ENCODE results near the gene CRKL. TPM values are rescaled to one million over a fixed set of nuclear protein-coding genes. Genes with fewer than 3 reads are reported as not detected.

Gene CRKL
- total RNA-seq, 1 experiment from 2014 or later = 45.8 TPM

- TF ChIP-seq EZH2 (IDR thresholded peaks at IDR 0.05; ENCODE audit: low read depth) = no peak
- no peak for TF ChIP-seq CTCF (conservative IDR thresholded peaks at IDR 0.05)
- intact Hi-C loops (cut with micrococcal nuclease; ENCODE audit: unreplicated experiment) = no loop called here
- BruUV-seq (replicated peaks) = no TSS peak
- H3K27ac ChIP-seq = no peak overlapping the region
- ChIA-PET POLR2A (ENCODE audit: unreplicated experiment) (no interaction called here), CTCF (interaction anchor here (0.6 kb wide), 1 partner anchor 164 kb away, joined by 4 read pairs; no protein-coding TSS in a partner anchor)
- H4K20me1 ChIP-seq (ENCODE audit: insufficient read depth) = no peaks in the 10 kb centered on the region
- H3K36me3 ChIP-seq (ENCODE audit: low read depth) = no peaks in the 10 kb centered on the region
- no peaks in the 10 kb centered on the region for H3K27me3 ChIP-seq (ENCODE audit: insufficient read depth, low read depth)
- H2AFZ ChIP-seq = no peak overlapping the region
- H3K4me2 ChIP-seq = no peak overlapping the region
- DNase-seq = no peak
- no peaks in the 10 kb centered on the region for H3K9me2 ChIP-seq (ENCODE audit: insufficient read depth)
- H3K9me3 ChIP-seq (ENCODE audit: insufficient read depth, low read depth) = no peaks in the 10 kb centered on the region
- H3K79me2 ChIP-seq (ENCODE audit: low read depth) = peaks cover 5% of the 10 kb centered on the region
- no peaks in the 10 kb centered on the region for H3K4me1 ChIP-seq (replicated peaks; ENCODE audit: insufficient read depth)
- no peaks in the 10 kb centered on the region for H3F3A ChIP-seq (ENCODE audit: insufficient read depth, low read depth)
- H3K4me3 ChIP-seq = no peak overlapping the region
These were observed 78.3 kb downstream of the CRKL start for GRCh38 chr22:20995329-20996030.

- Histone ChIP-seq H3K27ac (no peak overlapping the region), H4K20me1 (ENCODE audit: insufficient read depth) (no peaks in the 10 kb centered on the region), H3K4me2 (no peak overlapping the region), H3K4me3 (no peak overlapping the region), H3K9me3 (ENCODE audit: insufficient read depth, low read depth) (no peaks in the 10 kb centered on the region), H3F3A (ENCODE audit: insufficient read depth, low read depth) (no peaks in the 10 kb centered on the region), H3K9me2 (ENCODE audit: insufficient read depth) (no peaks in the 10 kb centered on the region), H3K4me1 (replicated peaks; ENCODE audit: insufficient read depth) (no peaks in the 10 kb centered on the region), H3K79me2 (ENCODE audit: low read depth) (peaks cover 11% of the 10 kb centered on the region), H3K27me3 (ENCODE audit: insufficient read depth, low read depth) (no peaks in the 10 kb centered on the region), H3K36me3 (ENCODE audit: low read depth) (no peaks in the 10 kb centered on the region), H2AFZ (no peak overlapping the region)
- ChIA-PET CTCF (interaction anchor here (0.6 kb wide), 1 partner anchor 164 kb away, joined by 4 read pairs; no protein-coding TSS in a partner anchor), POLR2A (ENCODE audit: unreplicated experiment) (interaction anchor here (0.6 kb wide), 1 partner anchor 115 kb away, joined by 10 read pairs; no protein-coding TSS in a partner anchor)
- DNase-seq = no peak
- intact Hi-C loops (cut with micrococcal nuclease; ENCODE audit: unreplicated experiment) = no loop called here
- BruUV-seq (replicated peaks) = no TSS peak
- TF ChIP-seq CTCF (conservative IDR thresholded peaks at IDR 0.05) (no peak), EZH2 (IDR thresholded peaks at IDR 0.05; ENCODE audit: low read depth) (no peak)
These were observed 78.8 kb downstream of the CRKL start for GRCh38 chr22:20996031-20996410.

- intact Hi-C loops (cut with micrococcal nuclease; ENCODE audit: unreplicated experiment) = no loop called here
- no peak for TF ChIP-seq EZH2 (IDR thresholded peaks at IDR 0.05; ENCODE audit: low read depth)
- no peak for TF ChIP-seq CTCF (conservative IDR thresholded peaks at IDR 0.05)
- no peaks in the 10 kb centered on the region for H4K20me1 ChIP-seq (ENCODE audit: insufficient read depth)
- no peaks in the 10 kb centered on the region for H3K9me2 ChIP-seq (ENCODE audit: insufficient read depth)
- H3K36me3 ChIP-seq (ENCODE audit: low read depth) = no peaks in the 10 kb centered on the region
- ChIA-PET POLR2A (ENCODE audit: unreplicated experiment) (interaction anchor here (0.6 kb wide), 1 partner anchor 116 kb away, joined by 10 read pairs; no protein-coding TSS in a partner anchor), CTCF (no interaction called here)
- H3K27ac ChIP-seq = no peak overlapping the region
- H3K79me2 ChIP-seq (ENCODE audit: low read depth) = peaks cover 15% of the 10 kb centered on the region
- H3K9me3 ChIP-seq (ENCODE audit: insufficient read depth, low read depth) = no peaks in the 10 kb centered on the region
- no peaks in the 10 kb centered on the region for H3F3A ChIP-seq (ENCODE audit: insufficient read depth, low read depth)
- H3K27me3 ChIP-seq (ENCODE audit: insufficient read depth, low read depth) = no peaks in the 10 kb centered on the region
- no peak overlapping the region for H3K4me2 ChIP-seq
- no TSS peak for BruUV-seq (replicated peaks)
- no peaks in the 10 kb centered on the region for H3K4me1 ChIP-seq (replicated peaks; ENCODE audit: insufficient read depth)
- no peak for DNase-seq
- H2AFZ ChIP-seq = no peak overlapping the region
- no peak overlapping the region for H3K4me3 ChIP-seq
These were observed 79.7 kb downstream of the CRKL start for GRCh38 chr22:20996598-20997535.

All from PC-9 (cell line).